COLO668 (cell line): ENCODE data around the gene CDH4.
"Not testable (repeated sequence)": the region's sequence is repeated elsewhere in the genome, so short reads cannot be mapped to it uniquely, and the experiment has no call there.

Experiments
- DNase-seq: peaks from one replicate; lab custom pipeline; 2025; ENCODE audit not compliant: unreplicated experiment; lab: John Stamatoyannopoulos, UW

CDH4 gene

GRCh38 chr20:61973515-61974356, 721.7 kb downstream of the CDH4 start:
- no peak for DNase-seq

GRCh38 chr20:61974357-61974665, 722.2 kb downstream of the CDH4 start:
- DNase-seq: no peak

- no peak for DNase-seq
Observed at GRCh38 chr20:61975407-61976129, 723.5 kb downstream of the CDH4 start.

DNA sequence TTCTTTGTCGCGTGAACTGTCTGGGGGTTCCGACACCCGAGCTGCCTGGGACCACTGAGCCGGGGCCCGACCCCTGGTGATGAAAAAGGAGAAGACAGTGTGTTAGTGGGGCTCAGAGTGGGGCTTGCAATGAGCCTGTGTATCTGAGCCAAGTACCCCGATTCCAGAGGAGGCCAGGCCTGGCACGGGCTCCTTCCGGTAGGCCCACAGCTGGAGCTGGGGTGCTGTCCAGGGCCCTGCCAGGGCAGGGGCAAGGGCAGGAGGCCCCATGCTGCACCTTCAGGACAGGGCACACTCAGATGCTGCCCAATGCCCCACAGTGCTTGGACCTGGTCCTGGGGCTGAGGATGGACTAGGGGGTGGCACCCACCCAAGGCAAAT, 724.2 kb downstream of the CDH4 start:
- DNase-seq: no peak

GRCh38 chr20:61976644-61977418, 724.8 kb downstream of the CDH4 start:
- no peak for DNase-seq

DNA sequence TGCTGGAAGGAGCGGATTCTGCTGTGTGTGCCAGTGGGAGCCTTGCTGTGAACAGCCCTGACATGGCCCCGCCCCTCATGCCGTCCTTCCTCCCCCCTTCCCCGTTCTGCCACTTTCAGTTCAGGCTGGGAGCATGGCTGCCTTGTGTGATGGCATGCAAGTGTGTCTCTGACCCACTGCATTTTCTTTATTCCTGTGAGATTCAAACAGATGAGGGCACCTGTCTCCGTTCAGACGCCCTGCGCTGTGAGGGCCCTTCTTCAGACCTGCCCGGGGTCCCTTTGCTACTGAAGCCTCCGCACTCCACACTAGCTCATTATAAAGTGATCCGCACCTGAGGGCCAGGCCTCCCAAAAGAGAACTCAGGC, 725.3 kb downstream of the CDH4 start:
- no peak for DNase-seq

DNA sequence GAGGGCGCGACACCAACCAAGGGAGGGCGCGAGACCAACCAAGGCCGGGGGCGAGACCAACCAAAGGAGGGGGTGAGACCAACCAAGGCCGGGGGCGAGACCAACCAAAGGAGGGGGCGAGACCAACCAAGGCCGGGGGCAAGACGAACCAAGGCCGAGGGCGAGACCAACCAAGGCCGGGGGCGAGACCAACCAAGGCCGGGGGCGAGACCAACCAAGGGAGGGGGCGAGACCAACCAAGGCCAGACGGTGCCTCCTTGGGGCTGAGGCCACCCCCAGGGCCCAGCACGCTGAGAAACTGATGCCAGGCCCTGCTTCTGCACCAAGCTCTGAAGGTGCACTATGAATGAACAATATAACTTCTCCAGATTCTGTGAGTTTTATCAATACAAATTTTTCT, 726.4 kb downstream of the CDH4 start:
- no peak for DNase-seq

DNA sequence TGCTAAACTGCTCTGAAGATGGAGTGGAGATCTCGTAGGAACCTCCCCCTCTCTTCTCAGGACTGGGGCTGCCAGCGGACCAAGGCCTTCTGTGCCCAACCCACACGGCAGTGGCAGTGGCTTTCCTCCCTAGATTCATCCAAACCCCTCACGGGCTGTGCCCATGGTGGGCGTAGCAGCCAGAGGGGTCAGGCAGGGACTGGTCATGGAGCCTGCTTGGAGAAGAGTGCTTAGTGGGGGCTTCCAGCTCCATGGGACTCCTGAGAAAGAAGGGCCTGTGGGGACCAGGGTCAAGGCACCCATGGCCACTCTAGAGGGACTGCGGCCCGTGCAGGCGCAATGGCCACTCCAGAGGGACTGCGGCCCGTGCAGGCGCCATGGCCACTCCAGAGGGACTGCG, 727.0 kb downstream of the CDH4 start:
- DNase-seq: no peak

GRCh38 chr20:61979701-61980635, 727.9 kb downstream of the CDH4 start:
- no peak for DNase-seq

GRCh38 chr20:61980647-61981583, 728.9 kb downstream of the CDH4 start:
- DNase-seq: peak; percentile 14

- not testable (repeated sequence) for DNase-seq
Observed at GRCh38 chr20:61981691-61982090, 729.6 kb downstream of the CDH4 start.

- DNase-seq: no peak
Observed at GRCh38 chr20:61982191-61982950, 730.3 kb downstream of the CDH4 start.

- no peak for DNase-seq
Observed at GRCh38 chr20:61982951-61983315, 730.9 kb downstream of the CDH4 start.

DNA sequence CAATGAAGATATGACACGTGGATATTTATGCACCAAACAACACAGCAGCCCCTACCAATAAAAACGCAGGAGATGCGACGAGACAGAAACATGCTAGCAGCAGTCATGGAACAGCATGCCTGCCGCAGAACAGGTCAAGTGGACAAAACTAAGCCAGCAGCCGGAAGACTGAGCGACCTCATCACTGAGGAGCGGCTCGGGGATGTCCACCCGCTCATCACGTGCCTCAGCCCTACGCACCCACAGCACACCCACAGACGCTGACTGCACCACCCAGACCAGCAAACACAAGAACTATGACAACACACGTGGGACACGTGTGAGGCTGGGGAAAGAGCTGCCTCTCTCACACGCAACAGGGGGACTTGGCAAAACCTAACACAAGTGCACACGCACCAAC, 731.9 kb downstream of the CDH4 start:
- DNase-seq: no peak

DNA sequence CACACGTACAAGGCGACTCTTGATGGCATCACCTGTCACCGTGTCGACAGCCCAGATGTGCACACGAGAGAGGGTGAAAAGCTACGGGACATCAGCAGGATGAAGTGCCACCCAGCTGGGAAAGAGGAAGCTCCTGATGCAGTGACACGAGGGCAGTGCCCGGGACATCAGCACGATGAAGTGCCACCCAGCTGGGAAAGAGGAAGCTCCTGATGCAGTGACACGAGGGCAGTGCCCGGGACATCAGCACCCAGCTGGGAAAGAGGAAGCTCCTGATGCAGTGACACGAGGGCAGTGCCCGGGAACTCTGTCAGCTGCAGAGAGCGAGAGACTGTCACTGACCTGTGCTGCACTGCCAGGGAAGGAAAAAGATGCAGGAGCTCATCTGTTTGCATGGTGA, 732.4 kb downstream of the CDH4 start:
- not testable (repeated sequence) for DNase-seq

- DNase-seq: no peak
Observed at GRCh38 chr20:61985096-61985495, 733.0 kb downstream of the CDH4 start.

GRCh38 chr20:61986762-61987321, 734.8 kb downstream of the CDH4 start:
- DNase-seq: no peak

DNA sequence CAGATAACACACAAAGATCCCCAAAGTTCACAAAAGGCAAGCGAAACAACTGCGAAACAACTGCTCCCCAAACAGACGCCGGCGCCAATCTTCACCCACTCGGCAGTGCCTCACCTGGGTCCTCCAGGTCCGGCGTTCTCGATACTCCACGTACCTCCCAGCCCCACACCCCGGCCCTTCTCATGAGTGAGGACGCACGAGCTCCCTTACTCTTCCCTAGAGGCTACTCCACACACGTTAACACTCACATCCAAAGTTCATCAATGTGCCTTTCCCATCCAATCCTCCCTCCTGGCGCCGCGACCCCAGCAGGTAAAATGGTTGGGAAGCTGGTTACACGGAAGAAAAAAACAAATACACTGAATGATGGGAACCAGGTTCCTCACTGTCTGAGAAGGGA, 736.6 kb downstream of the CDH4 start:
- DNase-seq: no peak

- no peak for DNase-seq
Observed at GRCh38 chr20:61989741-61990140, 737.7 kb downstream of the CDH4 start.
